Lower lobe of right lung (tissue), 2 donors: ENCODE data around the gene LAMP1. TPM values are rescaled to one million over a fixed set of nuclear protein-coding genes. Genes with fewer than 3 reads are reported as not detected.
A peak's percentile ranks its signal among the peaks of the same experiment; 100 is the strongest.
"Not testable (repeated sequence)": the region's sequence is repeated elsewhere in the genome, so short reads cannot be mapped to it uniquely, and the experiment has no call there.

Source experiments
- ATAC-seq, 2 donors: fragments of 200-7000 bp; cut with Tn5 transposase; one replicate each; pipeline ENCODE4 v1.9.1; 2020 to 2022; ENCODE audit warnings: mild to moderate bottlenecking in 2 of 2, moderate library complexity in 2 of 2
- DNase-seq: peaks from one replicate; pipeline ENCODE4 v3.0.0-alpha.2; 2020
- H3K27ac ChIP-seq: fragments of 200-600 bp; one replicate; pipeline ENCODE4 v1.8.0; 2022
- H3K27me3 ChIP-seq: fragments of 200-600 bp; one replicate; pipeline ENCODE4 v1.8.0; 2022; ENCODE audit warnings: low read depth
- H3K36me3 ChIP-seq: fragments of 200-600 bp; one replicate; pipeline ENCODE4 v1.8.0; 2022; ENCODE audit warnings: mild to moderate bottlenecking
- H3K4me1 ChIP-seq: fragments of 200-600 bp; one replicate; pipeline ENCODE4 v1.8.0; 2022
- H3K4me3 ChIP-seq: fragments of 200-600 bp; one replicate; pipeline ENCODE4 v1.8.0; 2022; ENCODE audit warnings: mild to moderate bottlenecking
- H3K9me3 ChIP-seq: fragments of 200-600 bp; one replicate; pipeline ENCODE4 v1.8.0; 2022
- CTCF ChIP-seq: fragments of 200-600 bp; IDR thresholded peaks from one replicate; pipeline ENCODE4 v1.8.0; 2022; ENCODE audit warnings: antibody characterized with exemption, mild to moderate bottlenecking
- intact Hi-C: fragments of 100-400 bp; cut with DNase I; formaldehyde crosslinking; loops from one replicate; pipeline ENCODE4 v1.11.0; 2022
- total RNA-seq: library from RNA; stranded (reverse); fragmentation: NEBNext Ultra II Directional; extraction: Animal tissue kit (Norgen Biotek cat#: 25700); gene quantifications from one replicate; pipeline ENCODE4 v1.2.1, GENCODE V29; 2021
- donor health status: DM: no; HTN: yes; CAD: no; lungs with severe emphysema.

The LAMP1 gene
- total RNA-seq, 1 donor from 2014 or later, result 353 TPM

- Histone ChIP-seq H3K36me3 (peaks cover 3% of the 10 kb centered on the region), H3K27me3 (no peaks in the 10 kb centered on the region), H3K27ac (no peak overlapping the region), H3K4me3 (no peak overlapping the region), H3K4me1 (no peaks in the 10 kb centered on the region), H3K9me3 (no peaks in the 10 kb centered on the region)
- TF ChIP-seq CTCF, result no peak
- intact Hi-C loops, result no loop called here
- ATAC-seq (no peak), DNase-seq (peak; percentile 35)
Measured at GRCh38 chr13:113342820-113343691, 46.0 kb downstream of the LAMP1 start.

GRCh38 chr13:113343692-113343968 is 46.6 kb downstream of the LAMP1 start:
- Histone ChIP-seq H3K27ac (no peak overlapping the region), H3K4me3 (no peak overlapping the region), H3K9me3 (no peaks in the 10 kb centered on the region), H3K4me1 (no peaks in the 10 kb centered on the region), H3K27me3 (no peaks in the 10 kb centered on the region), H3K36me3 (peaks cover 3% of the 10 kb centered on the region)
- no peak for TF ChIP-seq CTCF
- DNase-seq, result peak; percentile 14
- intact Hi-C loops, result no loop called here
- ATAC-seq, result no peak

- H3K27me3 ChIP-seq, result no peaks in the 10 kb centered on the region
- intact Hi-C loops, result no loop called here
- ATAC-seq, result no peak
- no peak overlapping the region for H3K4me3 ChIP-seq
- peaks cover 3% of the 10 kb centered on the region for H3K36me3 ChIP-seq
- no peaks in the 10 kb centered on the region for H3K4me1 ChIP-seq
- H3K27ac ChIP-seq, result no peak overlapping the region
- no peaks in the 10 kb centered on the region for H3K9me3 ChIP-seq
- no peak for TF ChIP-seq CTCF
- DNase-seq, result peak; percentile 21
Measured at GRCh38 chr13:113345486-113345885, 48.4 kb downstream of the LAMP1 start.

- H3K36me3 ChIP-seq, H3K4me3 ChIP-seq, H3K9me3 ChIP-seq, ATAC-seq, H3K27ac ChIP-seq, H3K4me1 ChIP-seq, intact Hi-C loops, H3K27me3 ChIP-seq: not testable (repeated sequence)
- DNase-seq, result peak; percentile 28
Measured at GRCh38 chr13:113347736-113348225, 50.7 kb downstream of the LAMP1 start.

- Histone ChIP-seq H3K27me3 (no peaks in the 10 kb centered on the region), H3K36me3 (peaks cover 1% of the 10 kb centered on the region), H3K27ac (no peak overlapping the region), H3K4me1 (no peaks in the 10 kb centered on the region), H3K9me3 (no peaks in the 10 kb centered on the region), H3K4me3 (no peak overlapping the region)
- no peak for TF ChIP-seq CTCF
- intact Hi-C loops, result no loop called here
- ATAC-seq, result no peak
- peak; percentile 15 for DNase-seq
Measured at GRCh38 chr13:113348591-113348990, 51.6 kb downstream of the LAMP1 start.

- Histone ChIP-seq H3K9me3 (no peaks in the 10 kb centered on the region), H3K36me3 (no peaks in the 10 kb centered on the region), H3K27me3 (no peaks in the 10 kb centered on the region), H3K4me3 (no peak overlapping the region), H3K4me1 (no peaks in the 10 kb centered on the region), H3K27ac (no peak overlapping the region)
- DNase-seq (peak; percentile 6), ATAC-seq (no peak)
- no peak for TF ChIP-seq CTCF
- intact Hi-C loops, result no loop called here
Measured at GRCh38 chr13:113349050-113349449, 52.0 kb downstream of the LAMP1 start.
